Caki2 (cell line): Measurements from ENCODE around the gene ELAVL4. TPM values are rescaled to one million over a fixed set of nuclear protein-coding genes. Genes with fewer than 3 reads are reported as not detected.

Source experiments
- DNase-seq: peaks from one replicate; pipeline ENCODE4 v3.0.0-alpha.2; 2015; ENCODE audit warnings: low read depth
- in situ Hi-C: cut with HindIII; loops from 2 replicates; pipeline ENCODE4 v1.10.0; 2016; ENCODE audit warnings: low sequenced_read_pairs, low pct_unique_long_range_greater_than_20kb, mixed read lengths
- total RNA-seq: library from RNA; depleted of rRNA; stranded (reverse); fragments of >200 nt; shearing (Covaris generic); gene quantifications from 2 replicates; pipeline ENCODE4 v1.2.3, GENCODE V29; 2014; ENCODE audit warnings: low replicate concordance

The ELAVL4 gene
- total RNA-seq, 1 experiment from 2014 or later = not detected

DNA sequence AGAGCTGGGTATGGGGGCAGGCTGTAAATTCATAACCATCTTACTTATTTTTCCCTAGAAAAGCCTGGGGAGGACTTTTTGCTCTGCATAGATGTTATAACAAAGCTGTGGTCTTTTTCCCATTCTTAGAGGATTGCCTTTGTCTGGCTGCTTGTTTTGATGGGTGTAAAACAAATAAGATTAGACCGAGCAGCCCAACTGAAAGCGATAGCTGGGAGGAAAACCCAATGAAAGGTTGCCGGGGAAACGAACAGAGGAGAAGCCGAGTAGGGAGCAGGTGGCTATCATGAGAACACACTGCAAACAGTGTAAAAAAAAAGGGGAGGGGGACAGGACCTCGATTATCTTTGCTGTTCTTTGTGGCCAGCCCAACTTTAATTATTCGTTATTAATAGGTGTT is 1.9 kb downstream of the ELAVL4 start:
- in situ Hi-C loops = no loop called here
- DNase-seq = no peak

DNA sequence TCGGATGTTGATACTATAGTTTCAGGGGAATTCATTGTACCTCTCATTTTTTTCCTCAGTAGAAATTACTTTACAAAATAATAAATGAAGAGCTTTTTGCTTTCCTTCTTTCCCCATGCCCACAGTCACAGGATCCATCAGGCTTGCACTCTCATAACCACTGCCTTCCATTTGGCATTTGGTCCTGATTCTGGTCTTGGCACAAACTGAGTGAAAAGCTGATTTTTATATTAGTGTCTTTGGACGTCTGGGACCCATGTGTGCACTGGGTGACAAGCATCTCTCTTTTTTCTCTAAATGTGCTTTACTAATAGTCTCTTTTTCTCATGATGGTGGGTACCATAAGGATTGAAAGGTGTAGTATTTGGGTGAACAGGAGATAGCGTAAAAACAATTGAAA is 2.8 kb downstream of the ELAVL4 start:
- in situ Hi-C loops = no loop called here

DNA sequence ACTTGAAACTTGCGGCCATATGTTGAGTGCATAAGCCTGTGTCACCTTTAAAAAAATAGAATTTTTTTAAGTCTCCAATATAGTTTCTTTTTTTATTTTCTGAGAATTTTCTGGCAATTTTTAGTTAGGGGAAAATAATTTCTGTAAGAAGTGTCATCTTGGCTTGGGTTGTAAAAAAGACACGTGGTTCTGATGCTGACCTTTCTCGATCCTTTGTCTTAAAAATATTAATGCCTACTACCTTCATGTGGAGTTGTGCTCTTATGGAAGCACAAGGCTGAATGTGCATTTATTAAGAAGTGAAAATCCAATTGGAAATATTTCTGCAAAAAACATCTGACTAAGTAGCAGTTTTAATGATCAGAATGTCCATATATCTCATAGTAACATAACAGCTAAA is 3.5 kb downstream of the ELAVL4 start:
- in situ Hi-C loops = no loop called here
- DNase-seq = no peak

More for the DNA sequence above, 2.8 kb downstream of the ELAVL4 start:
- DNase-seq = no peak

DNA sequence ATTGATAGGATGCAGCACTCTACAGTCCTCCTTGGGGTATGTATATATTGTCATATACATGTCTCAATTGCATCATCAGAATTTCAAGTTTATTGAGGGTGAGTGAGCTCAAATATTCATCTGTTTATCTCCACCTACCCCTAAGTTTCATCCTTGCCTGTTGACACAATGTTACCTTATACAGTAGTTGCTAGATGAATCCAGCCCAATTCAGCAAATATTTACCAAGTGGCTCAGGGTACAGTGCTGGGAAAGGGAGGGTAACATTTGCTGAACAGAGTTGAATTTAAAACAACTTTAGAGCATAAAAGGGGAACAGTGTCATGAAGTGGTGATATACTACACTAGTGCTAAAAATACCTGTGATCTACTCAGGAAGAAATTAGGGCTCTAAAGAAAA is 14.4 kb downstream of the ELAVL4 start:
- DNase-seq = no peak
- in situ Hi-C loops = no loop called here

DNA sequence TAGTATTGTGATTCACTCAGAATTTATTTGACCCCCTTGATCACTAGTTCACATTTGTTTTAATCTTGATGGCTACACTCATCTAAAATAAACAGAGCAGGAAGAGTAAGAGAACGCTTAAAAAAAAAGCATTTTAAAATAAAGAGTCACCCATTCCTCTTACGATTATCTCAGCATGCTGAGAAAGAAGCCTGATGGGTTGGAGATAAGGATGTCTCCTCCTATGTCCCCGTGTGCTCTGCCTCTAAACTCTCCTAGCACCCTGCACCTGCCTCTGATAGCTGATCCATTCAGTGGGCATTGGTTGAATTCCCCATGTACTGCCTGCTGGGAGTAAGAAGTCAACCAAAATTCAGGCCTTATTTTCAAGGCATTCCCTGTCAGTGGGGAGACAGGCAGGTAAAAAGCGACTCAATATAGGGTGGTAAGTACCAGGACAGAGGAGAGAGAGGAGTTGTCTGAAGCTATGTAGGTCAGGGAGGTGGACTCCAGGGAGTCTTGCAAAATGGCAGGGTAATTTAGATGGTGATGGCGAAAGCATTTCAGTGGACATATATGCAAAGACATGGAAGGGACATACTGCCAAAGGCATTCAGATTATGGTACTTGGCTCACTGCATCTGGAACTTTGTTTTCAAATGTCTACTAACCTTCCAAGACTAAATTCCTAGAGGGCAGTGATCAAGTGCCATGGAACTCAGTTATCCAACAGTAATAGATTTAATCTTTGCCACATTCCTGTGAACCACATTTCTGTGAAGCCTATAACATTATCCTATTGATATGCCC is 18.4 kb downstream of the ELAVL4 start:
- in situ Hi-C loops = no loop called here
- peak; percentile 17 for DNase-seq

GRCh38 chr1:50129201-50129600 is 20.5 kb downstream of the ELAVL4 start:
- in situ Hi-C loops = no loop called here
- DNase-seq = no peak

DNA sequence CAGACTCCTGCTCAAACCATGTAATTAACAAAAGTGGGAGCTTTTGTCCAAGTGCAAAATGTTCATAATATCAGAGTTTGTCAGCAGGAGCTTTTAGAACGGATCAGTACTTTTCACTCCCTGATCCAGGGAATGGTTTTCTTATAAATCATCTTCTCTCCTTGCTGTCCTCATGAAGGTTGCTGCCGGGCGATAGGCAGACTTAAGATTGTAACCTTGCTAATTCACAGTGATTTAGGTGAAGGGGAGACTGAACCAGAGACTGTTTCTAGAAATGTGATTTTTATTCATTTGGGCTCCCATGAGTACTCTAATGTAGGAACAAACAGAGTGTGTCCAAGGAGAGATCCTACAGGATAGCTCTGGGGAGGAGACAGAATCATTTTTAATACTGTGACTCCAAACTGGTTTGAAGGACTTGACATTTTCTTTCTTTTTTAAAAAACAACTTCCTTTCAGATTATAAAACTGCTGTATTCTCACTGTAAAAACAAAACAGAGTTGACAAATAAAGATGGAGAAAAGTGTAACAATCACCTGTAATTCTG is 23.7 kb downstream of the ELAVL4 start:
- DNase-seq = no peak
- in situ Hi-C loops = no loop called here

GRCh38 chr1:50135716-50136115 is 27.0 kb downstream of the ELAVL4 start:
- in situ Hi-C loops = no loop called here
- DNase-seq = no peak

DNA sequence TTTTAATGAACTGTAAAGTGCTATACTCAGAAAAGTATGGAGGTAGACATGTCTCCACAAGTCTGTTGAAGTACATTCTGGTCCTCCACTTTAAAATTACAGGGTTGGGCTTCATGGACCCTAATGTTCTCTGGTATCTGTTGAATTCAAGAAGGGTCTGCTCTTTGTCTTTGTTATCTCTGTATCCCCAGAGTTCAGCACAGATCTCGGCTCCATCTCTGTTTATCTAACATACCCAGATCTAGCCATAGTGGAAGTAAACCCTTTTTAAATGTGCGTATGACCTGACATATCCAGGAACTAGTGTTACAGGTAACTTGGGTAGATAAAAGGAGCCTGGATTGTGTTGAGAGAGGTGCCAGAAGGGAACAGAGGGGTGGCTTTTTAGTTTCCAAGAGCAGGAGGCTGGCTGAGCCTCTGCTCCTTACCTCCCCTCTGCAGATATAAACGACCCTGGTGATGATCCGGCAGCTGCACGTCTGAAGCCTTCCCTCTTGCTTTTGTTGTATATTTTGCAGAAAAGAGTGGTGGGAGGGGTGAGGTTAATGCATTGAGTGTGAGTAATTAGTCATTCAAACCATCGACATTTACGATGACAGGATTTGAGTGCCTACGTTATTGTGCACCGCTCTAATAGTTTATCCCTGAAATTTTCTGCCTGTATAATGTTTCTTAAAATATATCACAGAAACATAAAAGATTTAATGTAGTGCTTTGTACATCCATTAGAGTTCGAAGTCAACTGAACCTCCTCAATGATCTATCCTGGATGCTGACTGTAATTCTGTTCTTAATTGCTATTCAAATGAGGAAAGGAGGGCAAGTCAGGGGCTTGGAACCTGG is 30.8 kb downstream of the ELAVL4 start:
- DNase-seq = no peak
- in situ Hi-C loops = no loop called here

DNA sequence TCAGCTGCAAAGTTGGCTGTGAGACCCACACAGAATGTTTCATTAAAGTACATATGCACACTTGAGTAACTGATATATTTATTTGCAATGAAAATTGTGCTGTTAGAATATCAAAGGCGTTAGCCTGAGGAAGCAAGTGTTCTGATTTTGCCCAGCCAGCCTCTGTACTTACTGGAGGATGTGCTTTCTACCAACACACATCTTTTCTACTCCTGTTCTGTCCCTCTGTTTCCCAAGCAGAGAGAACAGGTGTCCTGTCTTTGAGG is 31.4 kb downstream of the ELAVL4 start:
- in situ Hi-C loops = no loop called here
- no peak for DNase-seq

DNA sequence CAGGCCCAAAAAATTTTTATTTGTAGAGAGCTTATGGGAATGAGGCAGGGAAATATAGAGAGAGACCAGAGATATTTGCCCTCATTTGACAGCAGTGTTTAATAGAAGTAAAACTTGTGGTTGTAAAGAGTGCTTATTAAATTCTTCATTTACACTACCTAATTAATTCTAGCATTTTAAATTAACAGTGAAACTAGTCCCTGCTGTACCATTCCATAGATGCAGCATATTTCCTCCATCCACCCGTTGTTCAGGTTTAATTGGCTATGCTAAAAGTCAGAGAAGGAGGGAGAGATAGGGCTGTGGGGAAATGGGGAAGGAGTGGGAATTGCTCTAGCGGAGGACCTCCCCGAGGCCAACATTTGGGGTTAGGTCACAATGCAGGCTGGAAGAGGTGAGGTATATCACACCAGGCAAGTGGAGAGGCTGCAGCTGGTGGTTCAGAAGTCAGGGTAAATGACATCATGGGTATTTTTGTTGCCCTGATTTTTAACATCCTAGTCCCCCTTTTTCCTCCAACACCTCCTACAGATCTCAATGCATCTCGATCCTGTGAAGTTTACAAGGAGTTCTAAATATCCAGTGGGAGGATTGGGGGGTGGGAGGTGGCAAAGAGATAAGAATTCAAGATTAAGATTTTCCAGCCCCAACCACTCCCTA is 38.6 kb downstream of the ELAVL4 start:
- DNase-seq = no peak
- in situ Hi-C loops = no loop called here

DNA sequence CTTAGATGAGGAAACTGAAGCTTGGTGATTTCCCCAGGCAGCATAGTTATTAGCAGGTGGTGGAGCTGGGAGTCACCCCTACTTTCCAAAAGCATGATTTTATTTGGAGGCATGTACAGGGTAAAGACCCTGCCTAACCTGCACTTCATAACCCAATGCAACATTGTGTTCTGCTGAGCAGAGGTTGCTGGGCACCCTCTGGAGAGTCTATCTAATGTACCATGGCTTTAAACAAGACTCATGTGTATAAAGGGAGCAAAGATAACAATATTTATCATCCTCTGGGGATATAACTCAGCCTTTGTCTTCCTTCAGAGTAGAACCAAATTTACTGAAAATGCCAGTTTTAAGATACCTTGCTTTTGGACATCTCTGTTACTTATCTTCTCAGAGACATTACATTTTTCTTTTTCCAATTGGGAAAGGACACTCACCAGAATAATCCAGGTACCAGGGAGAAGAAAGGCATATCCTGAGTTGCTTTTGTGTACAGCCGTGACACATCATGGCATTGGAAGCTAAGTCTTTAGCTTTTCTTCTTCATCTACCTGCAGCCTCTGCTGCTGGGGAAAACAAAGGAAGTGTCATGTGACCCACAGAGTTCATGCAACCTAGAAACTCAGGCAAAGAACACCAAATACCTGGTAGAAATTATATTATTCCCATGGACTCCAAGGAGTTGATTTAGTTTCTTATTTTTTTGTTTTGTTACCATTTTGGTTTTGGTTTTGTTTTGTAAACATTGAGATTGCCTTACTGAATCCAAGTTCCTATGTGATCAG is 39.6 kb downstream of the ELAVL4 start:
- in situ Hi-C loops = no loop called here

GRCh38 chr1:50152236-50152635 is 43.5 kb downstream of the ELAVL4 start:
- in situ Hi-C loops = no loop called here
- DNase-seq = no peak

More for the DNA sequence above, 39.6 kb downstream of the ELAVL4 start:
- no peak for DNase-seq

- in situ Hi-C loops = no loop called here
- no peak for DNase-seq
Measured at GRCh38 chr1:50155541-50155940, 46.8 kb downstream of the ELAVL4 start.

DNA sequence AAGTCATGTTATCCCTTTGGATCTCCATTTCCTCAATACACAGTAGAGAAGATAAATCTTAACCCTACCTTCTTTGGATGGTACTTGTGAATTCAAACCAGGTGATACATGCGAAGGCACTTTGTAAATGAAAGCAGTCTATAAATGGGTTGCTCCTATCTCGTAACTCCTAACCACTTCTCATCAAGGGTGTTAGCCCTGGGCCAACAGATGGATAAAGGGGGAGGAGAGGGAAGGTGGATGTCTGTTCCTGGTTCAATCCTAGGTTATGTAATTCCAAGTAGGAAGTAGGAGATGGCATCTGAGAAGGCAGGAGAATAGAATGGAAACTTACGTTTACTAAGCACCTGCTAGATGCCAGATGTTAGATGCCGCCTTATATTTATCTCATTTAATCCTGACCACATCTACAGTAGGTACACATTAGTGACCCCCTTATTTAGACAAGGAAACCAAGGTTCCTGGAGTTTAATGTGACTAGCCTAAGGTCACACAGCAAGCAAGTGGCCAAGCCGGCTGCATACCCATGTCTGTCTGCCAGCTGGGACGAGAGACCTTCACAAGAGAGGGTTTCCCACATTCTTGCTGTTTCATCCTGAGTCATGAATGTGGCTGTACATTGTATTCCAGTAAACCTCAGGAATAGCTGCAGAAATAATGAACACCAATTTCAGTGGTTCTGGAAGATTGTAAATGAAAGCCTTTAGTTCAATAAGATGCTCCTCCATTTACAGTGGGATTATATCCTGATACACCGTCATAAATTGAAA is 47.7 kb downstream of the ELAVL4 start:
- no peak for DNase-seq
- in situ Hi-C loops = no loop called here

DNA sequence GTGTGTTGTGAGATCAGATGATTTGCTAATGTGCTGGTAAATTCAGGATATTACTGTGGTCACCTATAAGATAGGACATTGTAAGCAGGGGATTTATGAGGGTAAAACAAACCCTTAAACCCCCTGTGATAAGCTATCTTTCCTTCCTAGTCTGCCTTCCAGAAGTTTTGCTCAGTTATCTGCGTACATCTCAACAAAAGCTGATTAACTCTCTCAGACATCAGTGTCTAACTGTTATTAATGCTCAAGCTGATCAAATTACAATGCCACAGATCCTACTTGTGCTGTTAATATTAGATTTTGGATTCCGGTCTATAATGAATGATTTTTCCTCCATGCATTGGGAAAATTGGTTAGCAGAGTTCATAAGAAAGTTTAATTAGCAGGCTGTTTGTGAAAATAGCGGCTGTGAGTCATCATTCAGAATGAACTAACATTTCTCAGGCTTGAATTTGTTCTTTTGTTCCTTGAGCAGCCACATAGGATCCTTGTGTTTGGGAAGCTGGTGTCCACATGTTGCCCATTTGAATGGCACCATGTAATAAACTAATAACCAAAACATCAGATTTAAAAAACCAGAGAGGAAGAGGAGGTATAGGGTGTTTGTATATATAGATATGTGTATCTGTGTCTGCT is 48.7 kb downstream of the ELAVL4 start:
- DNase-seq = no peak
- in situ Hi-C loops = no loop called here

- in situ Hi-C loops = no loop called here
- no peak for DNase-seq
Measured at GRCh38 chr1:50158421-50158820, 49.7 kb downstream of the ELAVL4 start.
